ENCODE data around the gene MARK2. TPM values are rescaled to one million over a fixed set of nuclear protein-coding genes. Genes with fewer than 3 reads are reported as not detected.

MARK2 gene
- total and polyA plus RNA-seq, 2 donors (not counting 1 experiment from before 2014, with no cell fraction given), result 6.4 to 12.3 TPM

DNA sequence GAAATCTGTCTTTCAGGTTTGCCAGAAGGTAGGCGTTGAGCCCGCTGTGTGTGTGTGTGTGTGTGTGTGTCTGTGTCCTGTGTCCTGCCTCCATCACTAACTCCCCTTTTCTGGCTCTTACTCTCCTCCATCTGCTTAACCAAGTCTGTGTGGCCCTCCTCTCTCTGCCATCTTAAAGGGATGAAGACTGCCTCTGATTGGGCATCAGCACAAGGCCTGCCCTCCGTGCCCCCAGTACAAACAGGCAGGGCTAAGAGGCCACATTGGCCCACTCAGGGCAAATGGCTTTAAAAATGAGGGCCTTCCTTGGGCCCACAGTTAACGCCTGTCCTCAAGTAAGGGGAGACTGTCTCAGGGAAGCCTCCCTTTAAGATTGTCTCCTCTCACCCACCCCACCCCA lies 67.2 kb downstream of the MARK2 start:
- Histone ChIP-seq H3K36me3 (ENCODE audit: control insufficient read depth, insufficient read depth, low read length) (peaks cover 30% of the 10 kb centered on the region), H3K4me3 (replicated peaks in 1 of 4; ENCODE audit: control extremely low read depth in 1 of 4, insufficient read depth in 1 of 4, low read depth in 3 of 4, low read length in 4 of 4) (no peak overlapping the region)

DNA sequence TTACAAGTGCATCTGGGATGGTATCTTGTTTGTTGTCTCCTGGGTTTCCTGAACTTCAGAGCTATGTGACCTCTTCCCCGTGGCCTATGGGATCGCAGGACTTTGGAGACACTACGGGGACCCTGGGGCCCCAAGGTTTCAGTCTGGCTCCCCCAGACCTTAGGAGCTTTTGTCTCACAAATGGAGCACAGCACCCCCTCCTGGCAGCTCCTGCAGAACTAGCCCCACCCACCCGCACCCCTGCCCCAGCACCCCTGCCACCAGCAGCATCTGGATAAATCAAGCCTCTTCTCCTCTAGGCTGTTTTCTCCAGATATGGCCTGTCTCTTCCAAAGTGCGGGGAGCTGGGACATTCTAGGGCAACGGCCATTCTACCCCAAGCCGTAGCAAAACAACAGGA lies 67.7 kb downstream of the MARK2 start:
- no peak overlapping the region for H3K9ac ChIP-seq (ENCODE audit: insufficient read depth, low read length)
- H2AFZ ChIP-seq (ENCODE audit: low read length), result no peak overlapping the region
- no peaks in the 10 kb centered on the region for H4K20me1 ChIP-seq (ENCODE audit: control insufficient read depth, extremely low read depth, insufficient read depth, low read length)
- no peak overlapping the region for H3K27ac ChIP-seq (ENCODE audit: insufficient read depth, low read length)
- H3K79me2 ChIP-seq (ENCODE audit: control insufficient read depth, insufficient read depth, low read length), result no peaks in the 10 kb centered on the region
- no peak for DNase-seq (ENCODE audit: low read depth in 2 of 2)
- H3K4me1 ChIP-seq (ENCODE audit: control insufficient read depth, extremely low read depth, insufficient read depth, low read length), result peaks cover 3% of the 10 kb centered on the region
- TF ChIP-seq, protein P1, sequence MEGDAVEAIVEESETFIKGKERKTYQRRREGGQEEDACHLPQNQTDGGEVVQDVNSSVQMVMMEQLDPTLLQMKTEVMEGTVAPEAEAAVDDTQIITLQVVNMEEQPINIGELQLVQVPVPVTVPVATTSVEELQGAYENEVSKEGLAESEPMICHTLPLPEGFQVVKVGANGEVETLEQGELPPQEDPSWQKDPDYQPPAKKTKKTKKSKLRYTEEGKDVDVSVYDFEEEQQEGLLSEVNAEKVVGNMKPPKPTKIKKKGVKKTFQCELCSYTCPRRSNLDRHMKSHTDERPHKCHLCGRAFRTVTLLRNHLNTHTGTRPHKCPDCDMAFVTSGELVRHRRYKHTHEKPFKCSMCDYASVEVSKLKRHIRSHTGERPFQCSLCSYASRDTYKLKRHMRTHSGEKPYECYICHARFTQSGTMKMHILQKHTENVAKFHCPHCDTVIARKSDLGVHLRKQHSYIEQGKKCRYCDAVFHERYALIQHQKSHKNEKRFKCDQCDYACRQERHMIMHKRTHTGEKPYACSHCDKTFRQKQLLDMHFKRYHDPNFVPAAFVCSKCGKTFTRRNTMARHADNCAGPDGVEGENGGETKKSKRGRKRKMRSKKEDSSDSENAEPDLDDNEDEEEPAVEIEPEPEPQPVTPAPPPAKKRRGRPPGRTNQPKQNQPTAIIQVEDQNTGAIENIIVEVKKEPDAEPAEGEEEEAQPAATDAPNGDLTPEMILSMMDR (conservative IDR thresholded peaks at IDR 0.05 in 1 of 2, IDR thresholded peaks at IDR 0.05 in 1 of 2; ENCODE audit: low read depth in 1 of 2, low read length in 2 of 2), result peak in 1 of 2 donors; percentile 13
- TF ChIP-seq EZH2 (IDR thresholded peaks at IDR 0.05; ENCODE audit: low read length, missing control alignments), result no peak
- H3K4me2 ChIP-seq (ENCODE audit: extremely low read depth, insufficient read depth, low read length), result no peak overlapping the region
- no peak overlapping the region for H3K4me3 ChIP-seq (replicated peaks in 1 of 4; ENCODE audit: control extremely low read depth in 1 of 4, insufficient read depth in 1 of 4, low read depth in 3 of 4, low read length in 4 of 4)
- H3K36me3 ChIP-seq (ENCODE audit: control insufficient read depth, insufficient read depth, low read length), result peaks cover 30% of the 10 kb centered on the region
- no peaks in the 10 kb centered on the region for H3K27me3 ChIP-seq (ENCODE audit: control insufficient read depth, insufficient read depth, low read length)
- no peaks in the 10 kb centered on the region for H3K9me3 ChIP-seq (ENCODE audit: control insufficient read depth, insufficient read depth, low read depth, low read length)

More for the DNA sequence above, 67.2 kb downstream of the MARK2 start:
- H3K79me2 ChIP-seq (ENCODE audit: control insufficient read depth, insufficient read depth, low read length), result no peaks in the 10 kb centered on the region
- no peak overlapping the region for H2AFZ ChIP-seq (ENCODE audit: low read length)
- DNase-seq (ENCODE audit: low read depth in 2 of 2), result no peak
- no peaks in the 10 kb centered on the region for H3K9me3 ChIP-seq (ENCODE audit: control insufficient read depth, insufficient read depth, low read depth, low read length)
- no peak overlapping the region for H3K9ac ChIP-seq (ENCODE audit: insufficient read depth, low read length)
- H3K27ac ChIP-seq (ENCODE audit: insufficient read depth, low read length), result no peak overlapping the region
- no peak for TF ChIP-seq EZH2 (IDR thresholded peaks at IDR 0.05; ENCODE audit: low read length, missing control alignments)
- TF ChIP-seq, protein P1 (conservative IDR thresholded peaks at IDR 0.05 in 1 of 2, IDR thresholded peaks at IDR 0.05 in 1 of 2; ENCODE audit: low read depth in 1 of 2, low read length in 2 of 2), result no peak
- H3K4me2 ChIP-seq (ENCODE audit: extremely low read depth, insufficient read depth, low read length), result no peak overlapping the region
- H3K4me1 ChIP-seq (ENCODE audit: control insufficient read depth, extremely low read depth, insufficient read depth, low read length), result peaks cover 3% of the 10 kb centered on the region
- H4K20me1 ChIP-seq (ENCODE audit: control insufficient read depth, extremely low read depth, insufficient read depth, low read length), result no peaks in the 10 kb centered on the region
- no peaks in the 10 kb centered on the region for H3K27me3 ChIP-seq (ENCODE audit: control insufficient read depth, insufficient read depth, low read length)

DNA sequence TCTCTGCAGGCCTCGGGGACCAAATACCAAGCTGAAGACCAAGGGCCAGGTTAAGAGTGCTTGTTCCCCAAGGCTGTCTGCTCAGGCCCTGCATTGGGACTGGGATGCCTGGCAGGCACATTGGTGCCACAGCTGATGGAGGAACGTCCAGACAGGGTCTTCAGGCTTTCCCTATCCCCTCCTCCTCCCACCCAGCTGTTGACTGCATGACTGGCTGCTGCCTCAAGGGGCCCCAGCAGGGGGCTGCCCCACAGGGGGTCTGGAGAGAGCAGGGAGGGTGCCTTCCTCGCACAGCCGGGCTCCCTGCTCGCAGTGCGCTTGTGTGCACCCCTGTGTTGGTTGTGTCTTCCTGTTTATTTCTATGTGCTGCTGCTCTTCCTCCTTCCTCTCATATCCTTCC lies 68.2 kb downstream of the MARK2 start:
- Histone ChIP-seq H3K9me3 (ENCODE audit: control insufficient read depth, insufficient read depth, low read depth, low read length) (no peaks in the 10 kb centered on the region), H3K27ac (ENCODE audit: insufficient read depth, low read length) (no peak overlapping the region), H4K20me1 (ENCODE audit: control insufficient read depth, extremely low read depth, insufficient read depth, low read length) (no peaks in the 10 kb centered on the region), H3K4me2 (ENCODE audit: extremely low read depth, insufficient read depth, low read length) (no peak overlapping the region), H3K79me2 (ENCODE audit: control insufficient read depth, insufficient read depth, low read length) (no peaks in the 10 kb centered on the region), H3K4me3 (replicated peaks in 1 of 4; ENCODE audit: control extremely low read depth in 1 of 4, insufficient read depth in 1 of 4, low read depth in 3 of 4, low read length in 4 of 4) (no peak overlapping the region), H3K9ac (ENCODE audit: insufficient read depth, low read length) (no peak overlapping the region), H2AFZ (ENCODE audit: low read length) (no peak overlapping the region), H3K36me3 (ENCODE audit: control insufficient read depth, insufficient read depth, low read length) (peaks cover 28% of the 10 kb centered on the region), H3K4me1 (ENCODE audit: control insufficient read depth, extremely low read depth, insufficient read depth, low read length) (peaks cover 3% of the 10 kb centered on the region), H3K27me3 (ENCODE audit: control insufficient read depth, insufficient read depth, low read length) (no peaks in the 10 kb centered on the region)
- no peak for DNase-seq (ENCODE audit: low read depth in 2 of 2)
- TF ChIP-seq, protein P1 (conservative IDR thresholded peaks at IDR 0.05 in 1 of 2, IDR thresholded peaks at IDR 0.05 in 1 of 2; ENCODE audit: low read depth in 1 of 2, low read length in 2 of 2), result no peak
- TF ChIP-seq EZH2 (IDR thresholded peaks at IDR 0.05; ENCODE audit: low read length, missing control alignments), result no peak
